SK-N-SH (cell line): ENCODE measurements around the gene TMEM109. TPM values are rescaled to one million over a fixed set of nuclear protein-coding genes. Genes with fewer than 3 reads are reported as not detected.

Experiments
- CTCF ChIA-PET: fragments of 300-600, 350-600 bp; formaldehyde crosslinking; extraction: SDS; loops from one replicate; lab custom pipeline; 2021; lab: Yijun Ruan, JAX
- POLR2A ChIA-PET: fragments of 350-600 bp; sonication (Branson Sonifier 250); formaldehyde crosslinking; extraction: SDS; loops from one replicate; lab custom pipeline; 2020; ENCODE audit warnings: antibody characterized with exemption, inconsistent platforms; lab: Yijun Ruan, JAX
- DNase-seq: peaks from one replicate; pipeline ENCODE4 v3.0.0; 2012
- H2AFZ ChIP-seq: fragments of 200-600 bp; sonication (generic); 2 replicates; pipeline ENCODE4 v1.8.1; 2016; ENCODE audit warnings: antibody characterized with exemption, mild to moderate bottlenecking, low read depth
- H3F3A ChIP-seq: fragments of 200-600 bp; sonication (generic); replicated peaks from 2 replicates; pipeline ENCODE3; 2016; ENCODE audit warnings: antibody characterized with exemption, mild to moderate bottlenecking; ENCODE audit not compliant: insufficient read depth
- H3K27ac ChIP-seq, 2 experiments: fragments of 200-500 bp in 1 of 2; fragments of 200-600 bp in 1 of 2; sonication (Bioruptor generic) in 1 of 2; sonication (generic), shearing (Covaris generic) in 1 of 2; 2 replicates each; pipeline versions ENCODE4 v1.5.1 to v1.6.1; 2014 to 2016; ENCODE audit warnings: low read depth in 2 of 2, inconsistent platforms in 1 of 2, low read length in 1 of 2, mild to moderate bottlenecking in 1 of 2, mixed read lengths in 1 of 2
- H3K27me3 ChIP-seq: fragments of 200-600 bp; sonication (generic), shearing (Covaris generic); 2 replicates; pipeline ENCODE4 v1.6.1; 2016; ENCODE audit warnings: mixed run types; ENCODE audit not compliant: insufficient read depth
- H3K36me3 ChIP-seq, 2 experiments: fragments of 200-500 bp in 1 of 2; fragments of 200-600 bp in 1 of 2; sonication (Bioruptor generic) in 1 of 2; sonication (generic) in 1 of 2; replicated peaks in 1 of 2; 2 replicates each; pipeline versions ENCODE3 to v1.5.1; 2014 to 2016; ENCODE audit warnings: low read length in 1 of 2, mild to moderate bottlenecking in 1 of 2; ENCODE audit not compliant: insufficient read depth in 2 of 2, control insufficient read depth in 1 of 2
- H3K4me1 ChIP-seq, 2 experiments: fragments of 200-500 bp in 1 of 2; fragments of 200-600 bp in 1 of 2; sonication (Bioruptor generic) in 1 of 2; sonication (generic), shearing (Covaris generic) in 1 of 2; 2 replicates each; pipeline versions ENCODE4 v1.5.1 to v1.6.1; 2014 to 2016; ENCODE audit warnings: low read depth in 1 of 2, low read length in 1 of 2, mixed run types in 1 of 2; ENCODE audit not compliant: insufficient read depth in 2 of 2, control insufficient read depth in 1 of 2
- H3K4me2 ChIP-seq: fragments of 200-600 bp; sonication (generic), shearing (Covaris generic); 2 replicates; pipeline ENCODE4 v1.6.1; 2017; ENCODE audit warnings: mixed run types
- H3K4me3 ChIP-seq, 2 experiments: fragments of 200-500 bp in 1 of 2; fragments of 200-600 bp in 1 of 2; sonication (Bioruptor generic) in 1 of 2; sonication (generic), shearing (Covaris generic) in 1 of 2; 2 replicates each; pipeline versions ENCODE4 v1.5.1 to v1.8.1; 2014 to 2016; ENCODE audit warnings: low read depth in 2 of 2, inconsistent platforms in 1 of 2, low read length in 1 of 2, mild to moderate bottlenecking in 1 of 2, mixed read lengths in 1 of 2, moderate library complexity in 1 of 2
- H3K79me2 ChIP-seq: fragments of 200-600 bp; sonication (generic); 2 replicates; pipeline ENCODE4 v1.8.1; 2017; ENCODE audit warnings: mild to moderate bottlenecking; ENCODE audit not compliant: insufficient read depth
- H3K9ac ChIP-seq: fragments of 200-600 bp; sonication (generic); 2 replicates; pipeline ENCODE4 v1.6.1; 2017; ENCODE audit warnings: mixed run types
- H3K9me2 ChIP-seq: fragments of 200-600 bp; sonication (generic); 2 replicates; pipeline ENCODE4 v1.6.1; 2017; ENCODE audit warnings: mixed run types
- H3K9me3 ChIP-seq: fragments of 200-600 bp; sonication (generic); 2 replicates; pipeline ENCODE4 v1.6.1; 2017; ENCODE audit warnings: mixed run types, mild to moderate bottlenecking, moderate library complexity
- H4K20me1 ChIP-seq: fragments of 200-600 bp; sonication (generic); 2 replicates; pipeline ENCODE4 v1.6.1; 2017; ENCODE audit warnings: mild to moderate bottlenecking, mixed run types; ENCODE audit not compliant: insufficient read depth
- CHD2 ChIP-seq: fragments of 150-350 bp; IDR thresholded peaks from 2 replicates; pipeline ENCODE4 v1.6.1; 2018; ENCODE audit warnings: low read length; ENCODE audit not compliant: partially characterized antibody
- EP300 ChIP-seq, 2 experiments: IDR thresholded peaks; 2 replicates each; pipeline versions ENCODE4 v1.4.0 to v1.6.1; 2012; ENCODE audit warnings: borderline replicate concordance in 1 of 2, low read depth in 1 of 2, low read length in 1 of 2
- FOSL2 ChIP-seq: IDR thresholded peaks from 2 replicates; pipeline ENCODE4 v1.4.0; 2012; ENCODE audit warnings: low read depth, mild to moderate bottlenecking, moderate library complexity, borderline replicate concordance
- FOXM1 ChIP-seq: IDR thresholded peaks from 2 replicates; pipeline ENCODE4 v1.4.0; 2012; ENCODE audit warnings: low read depth, mild to moderate bottlenecking
- MAX ChIP-seq: IDR thresholded peaks from 2 replicates; pipeline ENCODE4 v1.4.0; 2012; ENCODE audit warnings: low read depth
- MEF2A ChIP-seq: IDR thresholded peaks from 2 replicates; pipeline ENCODE4 v1.4.0; 2012; ENCODE audit warnings: low read depth, borderline replicate concordance
- PBX3 ChIP-seq: IDR thresholded peaks from 2 replicates; pipeline ENCODE4; 2012
- RCOR1 ChIP-seq: fragments of 150-350 bp; IDR thresholded peaks from 2 replicates; pipeline ENCODE4 v1.6.1; 2017; ENCODE audit warnings: antibody characterized with exemption, low read length
- REST ChIP-seq: IDR thresholded peaks from 2 replicates; pipeline ENCODE4 v1.6.1; 2012; ENCODE audit warnings: mild to moderate bottlenecking, low read depth, low read length, moderate library complexity
- SMC3 ChIP-seq: IDR thresholded peaks from 2 replicates; pipeline ENCODE4 v1.6.1; 2012; ENCODE audit warnings: low read depth, low read length, improper control_type of control experiment
- TEAD4 ChIP-seq: IDR thresholded peaks from 2 replicates; pipeline ENCODE4 v1.4.0; 2012; ENCODE audit warnings: mild to moderate bottlenecking, borderline replicate concordance; ENCODE audit not compliant: insufficient read depth
- USF1 ChIP-seq: IDR thresholded peaks from 2 replicates; pipeline ENCODE4 v1.4.0; 2012; ENCODE audit warnings: low read depth, borderline replicate concordance
- ZBTB33 ChIP-seq: IDR thresholded peaks from 2 replicates; pipeline ENCODE4 v1.4.0; 2012; ENCODE audit warnings: low read depth, borderline replicate concordance
- WGBS: methylation state at CpG from one replicate; pipeline ENCODE4 v1.1.6; 2017; ENCODE audit warnings: low lambda C conversion rate; 5-methylcytosine and 5-hydroxymethylcytosine counted together
- polyA plus RNA-seq, 3 experiments: library from polyadenylated mRNA; depleted of rRNA; stranded (reverse); fragments of >200 nt; gene quantifications; 2 replicates each; pipeline ENCODE4 v1.2.3, GENCODE V29; 2012

Gene TMEM109
- polyA plus RNA-seq, 1 of the 3 experiments (the other 2 are of a cell fraction), result 52.7 TPM

GRCh38 chr11:60919956-60920355 is 6.0 kb downstream of the TMEM109 start:
- no peaks in the 10 kb centered on the region for H3K9me3 ChIP-seq
- 74% methylated on average over 2 of the region's 2 CpGs for WGBS
- TF ChIP-seq EP300 (IDR thresholded peaks at IDR 0.05; ENCODE audit: borderline replicate concordance in 1 of 2, low read depth in 1 of 2, low read length in 1 of 2), result no peak
- TF ChIP-seq FOSL2, result no peak
- no peak for TF ChIP-seq PBX3
- no peak for TF ChIP-seq MAX
- H3K9me2 ChIP-seq, result no peaks in the 10 kb centered on the region
- no peaks in the 10 kb centered on the region for H3F3A ChIP-seq
- no peak overlapping the region for H3K4me2 ChIP-seq
- no peaks in the 10 kb centered on the region; the same call in 1 of the 2 replicates for H4K20me1 ChIP-seq
- peaks cover 12 to 28% of the 10 kb centered on the region in 2 experiments; a peak in 3 of 4 replicates for H3K4me1 ChIP-seq
- H3K27me3 ChIP-seq, result no peaks in the 10 kb centered on the region
- no peak overlapping the region for H3K27ac ChIP-seq
- ChIA-PET POLR2A (no interaction called here), CTCF (interaction anchor here (1.0 to 5.8 kb wide), 4 partner anchors 21 to 466 kb away, joined by 3 to 21 read pairs (median 4); no protein-coding TSS in a partner anchor)
- H3K9ac ChIP-seq, result no peak overlapping the region
- H3K36me3 ChIP-seq, result peaks cover 6 to 22% of the 10 kb centered on the region in 2 experiments
- peaks cover 42% of the 10 kb centered on the region for H3K79me2 ChIP-seq
- no peak overlapping the region for H2AFZ ChIP-seq
- H3K4me3 ChIP-seq, result no peak overlapping the region
- DNase-seq, result no peak

GRCh38 chr11:60921259-60921658 is 7.3 kb downstream of the TMEM109 start:
- no peaks in the 10 kb centered on the region for H3K27me3 ChIP-seq
- H4K20me1 ChIP-seq, result no peaks in the 10 kb centered on the region
- CTCF ChIA-PET, result interaction anchor here (1.5 to 5.8 kb wide), 3 partner anchors 22 to 209 kb away, joined by 3 to 21 read pairs (median 6); no protein-coding TSS in a partner anchor
- H3K4me3 ChIP-seq, result no peak overlapping the region
- TF ChIP-seq REST (no peak), PBX3 (no peak), ZBTB33 (no peak), FOXM1 (no peak), USF1 (no peak), EP300 (IDR thresholded peaks at IDR 0.05; ENCODE audit: borderline replicate concordance in 1 of 2, low read depth in 1 of 2, low read length in 1 of 2) (no peak), RCOR1 (no peak), TEAD4 (no peak), MEF2A (no peak), CHD2 (no peak), SMC3 (no peak)
- no peak overlapping the region for H2AFZ ChIP-seq
- H3K9ac ChIP-seq, result no peak overlapping the region
- 99% methylated on average over 10 of the region's 11 CpGs for WGBS
- POLR2A ChIA-PET, result no interaction called here
- H3K4me1 ChIP-seq, result peaks cover 7 to 28% of the 10 kb centered on the region in 2 experiments; a peak in 3 of 4 replicates
- no peak for DNase-seq
- H3K9me2 ChIP-seq, result no peaks in the 10 kb centered on the region
- H3F3A ChIP-seq, result no peaks in the 10 kb centered on the region
- H3K9me3 ChIP-seq, result no peaks in the 10 kb centered on the region
- H3K4me2 ChIP-seq, result no peak overlapping the region
- peaks cover 33% of the 10 kb centered on the region for H3K79me2 ChIP-seq
- no peak overlapping the region for H3K27ac ChIP-seq
- H3K36me3 ChIP-seq, result peaks cover 6 to 22% of the 10 kb centered on the region in 2 experiments
